22Rv1 (cell line): Measurements from ENCODE around the gene BTG1.

Experiments used
- ZFX ChIP-seq: fragments of 450-650 bp; IDR thresholded peaks from 2 replicates; pipeline ENCODE4 v1.6.1; 2017; ENCODE audit warnings: antibody characterized with exemption, borderline replicate concordance
- TF ChIP-seq, protein P1 (sequence below): fragments of 450-650 bp; IDR thresholded peaks from 2 replicates; pipeline ENCODE4 v1.5.1; 2017; ENCODE audit warnings: mild to moderate bottlenecking

DNA sequence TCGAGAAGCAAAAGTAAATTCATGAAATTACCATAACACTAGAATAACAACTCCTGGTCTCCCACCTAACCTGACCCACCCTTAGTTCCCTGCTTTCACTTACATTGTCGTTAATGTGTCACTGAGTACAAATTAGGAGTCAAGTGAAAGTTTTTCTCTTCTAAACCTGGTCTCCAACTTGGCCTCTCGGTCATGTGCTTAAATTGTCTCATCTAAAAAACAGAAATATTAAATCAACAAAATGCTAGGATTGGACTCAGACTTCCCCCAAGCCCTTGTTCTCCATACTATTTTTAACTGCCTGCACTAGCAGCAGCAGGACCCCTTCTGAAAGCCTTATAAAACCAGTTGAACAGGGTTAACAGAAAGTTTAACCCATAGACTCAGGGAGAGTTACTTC, 1.8 kb upstream of the BTG1 start:
- TF ChIP-seq, protein P1, sequence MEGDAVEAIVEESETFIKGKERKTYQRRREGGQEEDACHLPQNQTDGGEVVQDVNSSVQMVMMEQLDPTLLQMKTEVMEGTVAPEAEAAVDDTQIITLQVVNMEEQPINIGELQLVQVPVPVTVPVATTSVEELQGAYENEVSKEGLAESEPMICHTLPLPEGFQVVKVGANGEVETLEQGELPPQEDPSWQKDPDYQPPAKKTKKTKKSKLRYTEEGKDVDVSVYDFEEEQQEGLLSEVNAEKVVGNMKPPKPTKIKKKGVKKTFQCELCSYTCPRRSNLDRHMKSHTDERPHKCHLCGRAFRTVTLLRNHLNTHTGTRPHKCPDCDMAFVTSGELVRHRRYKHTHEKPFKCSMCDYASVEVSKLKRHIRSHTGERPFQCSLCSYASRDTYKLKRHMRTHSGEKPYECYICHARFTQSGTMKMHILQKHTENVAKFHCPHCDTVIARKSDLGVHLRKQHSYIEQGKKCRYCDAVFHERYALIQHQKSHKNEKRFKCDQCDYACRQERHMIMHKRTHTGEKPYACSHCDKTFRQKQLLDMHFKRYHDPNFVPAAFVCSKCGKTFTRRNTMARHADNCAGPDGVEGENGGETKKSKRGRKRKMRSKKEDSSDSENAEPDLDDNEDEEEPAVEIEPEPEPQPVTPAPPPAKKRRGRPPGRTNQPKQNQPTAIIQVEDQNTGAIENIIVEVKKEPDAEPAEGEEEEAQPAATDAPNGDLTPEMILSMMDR, result no peak
- TF ChIP-seq ZFX, result no peak
